Measurements from ENCODE around the gene SH3RF1. TPM values are rescaled to one million over a fixed set of nuclear protein-coding genes. Genes with fewer than 3 reads are reported as not detected.
"Not testable (repeated sequence)": the region's sequence is repeated elsewhere in the genome, so short reads cannot be mapped to it uniquely, and the experiment has no call there.

SH3RF1 gene
- total RNA-seq, 3 donors from 2014 or later (not counting 1 experiment from before 2014, with no cell fraction given), result 0.54 to 2.4 (median 1.6) TPM

GRCh38 chr4:169205075-169205743, 65.5 kb downstream of the SH3RF1 start:
- Mint-ChIP-seq H3K4me3 (no peak overlapping the region), H3K9me3 (no peaks in the 10 kb centered on the region), H3K27me3 (ENCODE audit: low read depth in 2 of 2) (peaks cover 3 to 32% of the 10 kb centered on the region in 2 donors), H3K36me3 (no peaks in the 10 kb centered on the region), H3K4me1 (no peaks in the 10 kb centered on the region), H3K27ac (no peak overlapping the region)
- Histone ChIP-seq H3K4me1 (ENCODE audit: control insufficient read depth, insufficient read depth, low read length) (no peaks in the 10 kb centered on the region), H3K27ac (ENCODE audit: low read length) (no peak overlapping the region), H3K9me3 (ENCODE audit: control insufficient read depth, insufficient read depth, low read length) (no peaks in the 10 kb centered on the region), H3K36me3 (ENCODE audit: control insufficient read depth, insufficient read depth, low read length) (no peaks in the 10 kb centered on the region), H3K27me3 (ENCODE audit: control insufficient read depth, insufficient read depth, low read length) (no peaks in the 10 kb centered on the region), H3K4me3 (ENCODE audit: low read length) (no peak overlapping the region)
- 87% methylated on average over 3 of the region's 3 CpGs for WGBS (ENCODE audit: insufficient coverage)
- no peak for DNase-seq
- no peak for ATAC-seq
- TF ChIP-seq CTCF (IDR thresholded peaks at IDR 0.05), result no peak
- intact Hi-C loops (cut with micrococcal nuclease), result no loop called here

- intact Hi-C loops (cut with micrococcal nuclease), result no loop called here
- DNase-seq, result no peak
- H3K4me1 ChIP-seq (ENCODE audit: control insufficient read depth, insufficient read depth, low read length), result no peaks in the 10 kb centered on the region
- 86% methylated on average over 6 of the region's 6 CpGs for WGBS (ENCODE audit: insufficient coverage)
- ATAC-seq, result no peak
- Mint-ChIP-seq H3K27ac (no peak overlapping the region), H3K4me1 (peaks cover 6% of the 10 kb centered on the region in 2 donors), H3K9me3 (no peaks in the 10 kb centered on the region), H3K36me3 (no peaks in the 10 kb centered on the region), H3K27me3 (ENCODE audit: low read depth in 2 of 2) (peaks cover 4 to 41% of the 10 kb centered on the region in 2 donors), H3K4me3 (no peak overlapping the region)
- no peak overlapping the region for H3K4me3 ChIP-seq (ENCODE audit: low read length)
- H3K36me3 ChIP-seq (ENCODE audit: control insufficient read depth, insufficient read depth, low read length), result no peaks in the 10 kb centered on the region
- no peaks in the 10 kb centered on the region for H3K9me3 ChIP-seq (ENCODE audit: control insufficient read depth, insufficient read depth, low read length)
- H3K27ac ChIP-seq (ENCODE audit: low read length), result no peak overlapping the region
- no peaks in the 10 kb centered on the region for H3K27me3 ChIP-seq (ENCODE audit: control insufficient read depth, insufficient read depth, low read length)
- TF ChIP-seq CTCF (IDR thresholded peaks at IDR 0.05), result no peak
Measured at GRCh38 chr4:169203891-169204290, 66.9 kb downstream of the SH3RF1 start.

- H3K4me1 ChIP-seq (ENCODE audit: control insufficient read depth, insufficient read depth, low read length); H3K27me3 ChIP-seq (ENCODE audit: control insufficient read depth, insufficient read depth, low read length); H3K9me3 ChIP-seq (ENCODE audit: control insufficient read depth, insufficient read depth, low read length); H3K36me3 ChIP-seq (ENCODE audit: control insufficient read depth, insufficient read depth, low read length); H3K27ac Mint-ChIP-seq; H3K4me3 Mint-ChIP-seq; H3K9me3 Mint-ChIP-seq; ATAC-seq; H3K4me3 ChIP-seq (ENCODE audit: low read length); H3K36me3 Mint-ChIP-seq; DNase-seq; intact Hi-C loops (cut with micrococcal nuclease); H3K27ac ChIP-seq (ENCODE audit: low read length): not testable (repeated sequence)
- peaks cover 10 to 13% of the 10 kb centered on the region in 2 donors for H3K4me1 Mint-ChIP-seq
- 94% methylated on average over 4 of the region's 4 CpGs for WGBS (ENCODE audit: insufficient coverage)
- peaks cover 7 to 47% of the 10 kb centered on the region in 2 donors for H3K27me3 Mint-ChIP-seq (ENCODE audit: low read depth in 2 of 2)
Measured at GRCh38 chr4:169203278-169203677, 67.5 kb downstream of the SH3RF1 start.

- no peak for ATAC-seq
Measured at GRCh38 chr4:169202878-169203277, 67.9 kb downstream of the SH3RF1 start.

More at GRCh38 chr4:169202878-169203277, 67.9 kb downstream of the SH3RF1 start:
- Histone ChIP-seq H3K4me1 (ENCODE audit: control insufficient read depth, insufficient read depth, low read length) (no peaks in the 10 kb centered on the region), H3K9me3 (ENCODE audit: control insufficient read depth, insufficient read depth, low read length) (no peaks in the 10 kb centered on the region), H3K36me3 (ENCODE audit: control insufficient read depth, insufficient read depth, low read length) (no peaks in the 10 kb centered on the region), H3K27ac (ENCODE audit: low read length) (no peak overlapping the region), H3K4me3 (ENCODE audit: low read length) (no peak overlapping the region), H3K27me3 (ENCODE audit: control insufficient read depth, insufficient read depth, low read length) (no peaks in the 10 kb centered on the region)
- H3K9me3 Mint-ChIP-seq, result no peaks in the 10 kb centered on the region
- H3K36me3 Mint-ChIP-seq, result no peaks in the 10 kb centered on the region
- peaks cover 10 to 17% of the 10 kb centered on the region in 2 donors for H3K4me1 Mint-ChIP-seq
- WGBS (ENCODE audit: insufficient coverage), result 78% methylated on average over 1 of the region's 1 CpG
- intact Hi-C loops (cut with micrococcal nuclease), result no loop called here
- no peak overlapping the region for H3K27ac Mint-ChIP-seq
- H3K4me3 Mint-ChIP-seq, result no peak overlapping the region
- H3K27me3 Mint-ChIP-seq (ENCODE audit: low read depth in 2 of 2), result peaks cover 7 to 48% of the 10 kb centered on the region in 2 donors
- DNase-seq, result no peak
- TF ChIP-seq CTCF (IDR thresholded peaks at IDR 0.05), result no peak
